ENCODE results near the gene NDFIP2.

The NDFIP2 gene

DNA sequence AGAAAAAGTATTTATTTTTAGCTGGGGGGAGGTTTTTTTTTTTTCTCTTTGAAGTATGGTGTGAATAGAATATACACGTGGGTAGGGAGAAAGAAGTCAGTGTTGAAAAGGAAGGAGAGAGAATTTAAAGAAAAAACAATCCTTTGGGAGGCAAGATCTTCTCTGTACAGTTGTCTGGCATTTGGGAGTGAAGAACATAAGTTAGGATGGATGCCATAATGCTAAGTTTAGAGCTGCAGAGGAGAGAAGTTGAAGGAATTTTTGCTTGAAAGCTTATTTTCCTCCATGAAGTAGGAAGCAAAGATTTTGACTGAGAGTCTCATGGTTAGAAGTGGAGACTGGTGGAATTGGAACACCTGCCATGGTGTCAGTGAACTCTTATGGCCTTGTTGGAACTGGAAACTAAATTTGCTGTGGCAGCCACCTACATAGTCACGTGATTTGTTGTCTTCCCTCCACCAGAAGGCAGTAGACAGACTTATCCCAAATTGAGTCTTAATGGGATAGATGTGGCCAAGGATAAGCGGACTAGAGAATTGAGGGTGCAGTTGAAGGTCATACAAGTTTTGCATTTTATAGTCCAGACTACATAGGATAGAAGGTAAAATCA, 22.0 kb downstream of the NDFIP2 start:
- no peak overlapping the region for H3K4me3 ChIP-seq (ENCODE audit: low read depth, low read length)
- TF ChIP-seq, protein P1, sequence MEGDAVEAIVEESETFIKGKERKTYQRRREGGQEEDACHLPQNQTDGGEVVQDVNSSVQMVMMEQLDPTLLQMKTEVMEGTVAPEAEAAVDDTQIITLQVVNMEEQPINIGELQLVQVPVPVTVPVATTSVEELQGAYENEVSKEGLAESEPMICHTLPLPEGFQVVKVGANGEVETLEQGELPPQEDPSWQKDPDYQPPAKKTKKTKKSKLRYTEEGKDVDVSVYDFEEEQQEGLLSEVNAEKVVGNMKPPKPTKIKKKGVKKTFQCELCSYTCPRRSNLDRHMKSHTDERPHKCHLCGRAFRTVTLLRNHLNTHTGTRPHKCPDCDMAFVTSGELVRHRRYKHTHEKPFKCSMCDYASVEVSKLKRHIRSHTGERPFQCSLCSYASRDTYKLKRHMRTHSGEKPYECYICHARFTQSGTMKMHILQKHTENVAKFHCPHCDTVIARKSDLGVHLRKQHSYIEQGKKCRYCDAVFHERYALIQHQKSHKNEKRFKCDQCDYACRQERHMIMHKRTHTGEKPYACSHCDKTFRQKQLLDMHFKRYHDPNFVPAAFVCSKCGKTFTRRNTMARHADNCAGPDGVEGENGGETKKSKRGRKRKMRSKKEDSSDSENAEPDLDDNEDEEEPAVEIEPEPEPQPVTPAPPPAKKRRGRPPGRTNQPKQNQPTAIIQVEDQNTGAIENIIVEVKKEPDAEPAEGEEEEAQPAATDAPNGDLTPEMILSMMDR (IDR thresholded peaks at IDR 0.05; ENCODE audit: low read depth, low read length), result no peak

DNA sequence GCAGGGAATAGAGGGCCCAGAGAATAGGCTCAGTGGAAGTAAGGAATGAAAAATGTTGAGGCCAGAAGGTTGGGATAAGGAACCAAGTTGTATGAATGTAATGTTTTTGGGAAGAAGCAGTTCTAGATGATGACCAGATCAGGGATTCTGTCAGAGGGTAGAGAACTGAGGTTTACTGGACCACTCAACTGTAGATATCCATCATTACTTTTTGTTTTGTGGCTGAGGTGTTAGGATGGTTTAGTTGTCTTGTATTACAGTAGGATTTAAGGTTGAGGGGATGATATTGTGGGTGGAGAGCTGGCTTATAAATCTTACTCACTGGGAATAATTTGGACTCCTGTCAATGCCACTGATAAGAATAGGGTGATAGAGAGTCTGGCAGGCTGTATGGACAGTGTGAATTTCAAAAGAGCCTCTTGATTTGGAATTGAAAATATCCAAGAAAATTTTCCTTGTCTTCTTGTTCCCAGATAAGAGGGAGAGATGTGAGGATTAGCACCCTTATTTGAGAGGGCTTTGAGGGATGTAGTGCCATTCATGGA, 22.6 kb downstream of the NDFIP2 start:
- no peak overlapping the region for H3K4me3 ChIP-seq (ENCODE audit: low read depth, low read length)
- TF ChIP-seq, protein P1 (IDR thresholded peaks at IDR 0.05; ENCODE audit: low read depth, low read length), result no peak

DNA sequence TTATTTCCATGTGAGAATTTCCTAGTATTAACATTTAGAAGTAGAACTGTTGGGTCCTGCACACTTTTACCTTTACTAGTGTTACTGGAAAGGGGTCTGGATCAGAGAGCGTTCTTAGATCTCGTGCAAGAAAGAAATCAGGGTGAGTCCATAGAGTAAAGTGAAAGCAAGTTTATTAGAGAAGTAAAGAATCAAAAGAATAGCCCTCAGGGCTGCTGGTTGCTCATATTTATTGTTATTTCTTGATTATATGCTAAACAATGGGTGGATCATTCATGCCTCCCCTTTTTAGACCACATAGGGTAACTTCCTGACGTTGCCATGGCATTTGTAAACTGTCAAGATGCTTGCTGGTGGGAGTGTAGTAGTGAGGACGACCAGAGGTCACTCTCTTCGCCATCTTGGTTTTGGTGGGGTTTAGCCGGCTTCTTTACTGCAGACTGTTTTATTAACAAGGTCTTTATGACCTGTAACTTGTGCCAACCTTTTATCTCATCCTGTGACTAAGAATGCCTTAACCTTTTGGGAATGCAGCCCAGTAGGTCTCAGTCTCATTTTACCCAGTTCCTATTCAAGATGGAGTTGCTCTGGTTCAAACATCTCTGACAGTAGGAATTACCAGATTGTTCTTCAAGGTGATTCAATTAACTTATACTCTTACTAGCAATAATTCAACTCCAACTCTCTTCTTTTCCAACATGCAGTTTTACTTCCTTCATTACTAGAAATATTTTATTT, 27.4 kb downstream of the NDFIP2 start:
- TF ChIP-seq, protein P1 (IDR thresholded peaks at IDR 0.05; ENCODE audit: low read depth, low read length), result no peak
- H3K4me3 ChIP-seq (ENCODE audit: low read depth, low read length), result no peak overlapping the region

DNA sequence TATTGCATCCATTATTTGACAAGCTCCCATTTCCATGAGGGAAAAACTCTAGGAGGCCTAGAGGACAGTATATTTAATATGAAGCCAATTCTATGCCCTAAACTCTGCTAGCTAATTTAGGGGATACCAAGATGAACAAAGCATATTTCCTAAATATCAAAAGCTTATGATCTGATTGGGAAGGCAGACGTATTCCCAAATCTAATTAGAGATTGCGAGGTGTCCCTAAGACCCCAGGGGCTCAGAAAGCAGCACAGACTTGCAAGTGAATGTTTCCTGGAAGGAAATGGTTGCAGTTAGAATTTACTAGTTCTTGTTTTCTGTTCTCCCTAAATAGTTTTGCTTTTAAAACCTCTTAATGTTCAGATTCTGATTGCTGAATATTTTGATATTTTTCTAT, 30.7 kb downstream of the NDFIP2 start:
- TF ChIP-seq, protein P1 (IDR thresholded peaks at IDR 0.05; ENCODE audit: low read depth, low read length), result no peak
- H3K4me3 ChIP-seq (ENCODE audit: low read depth, low read length), result no peak overlapping the region

DNA sequence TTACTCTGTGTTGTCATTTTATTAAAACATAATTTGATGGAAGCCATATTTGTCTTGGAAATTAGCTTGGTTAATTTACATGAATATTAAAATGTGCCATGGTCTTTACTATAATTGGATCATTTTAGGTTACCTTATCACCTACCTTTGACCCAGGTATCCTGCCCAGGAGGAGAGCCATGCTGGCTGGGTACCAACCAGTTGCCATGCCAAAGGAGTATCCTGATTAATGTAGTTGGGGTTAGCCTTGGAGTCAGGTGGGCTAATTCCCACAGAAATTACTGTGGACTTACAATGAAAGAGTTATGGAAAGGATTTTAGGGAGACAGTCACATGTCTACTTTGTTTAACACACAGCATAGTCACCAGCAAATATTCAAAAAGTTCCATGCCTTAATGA, 32.0 kb downstream of the NDFIP2 start:
- no peak overlapping the region for H3K4me3 ChIP-seq (ENCODE audit: low read depth, low read length)
- TF ChIP-seq, protein P1 (IDR thresholded peaks at IDR 0.05; ENCODE audit: low read depth, low read length), result no peak

DNA sequence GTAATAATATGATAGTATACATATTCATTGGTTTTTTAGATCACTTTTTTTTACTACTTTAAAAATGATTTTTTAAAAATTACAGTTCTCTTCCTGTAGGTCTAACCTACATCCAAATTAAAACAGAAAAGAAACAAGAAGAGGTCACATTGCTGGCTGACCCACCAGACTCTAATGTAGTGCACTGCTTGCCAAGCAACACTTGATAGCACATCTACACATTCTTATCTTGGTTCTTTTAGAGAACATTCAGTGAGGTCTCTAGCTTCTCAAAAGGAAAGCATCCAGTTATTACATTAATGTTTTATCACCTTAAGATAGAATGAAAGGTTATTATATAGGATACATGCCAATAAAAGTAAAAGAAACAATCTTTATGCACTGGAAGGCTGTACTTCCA, 35.6 kb downstream of the NDFIP2 start:
- TF ChIP-seq, protein P1 (IDR thresholded peaks at IDR 0.05; ENCODE audit: low read depth, low read length), result no peak
- no peak overlapping the region for H3K4me3 ChIP-seq (ENCODE audit: low read depth, low read length)

DNA sequence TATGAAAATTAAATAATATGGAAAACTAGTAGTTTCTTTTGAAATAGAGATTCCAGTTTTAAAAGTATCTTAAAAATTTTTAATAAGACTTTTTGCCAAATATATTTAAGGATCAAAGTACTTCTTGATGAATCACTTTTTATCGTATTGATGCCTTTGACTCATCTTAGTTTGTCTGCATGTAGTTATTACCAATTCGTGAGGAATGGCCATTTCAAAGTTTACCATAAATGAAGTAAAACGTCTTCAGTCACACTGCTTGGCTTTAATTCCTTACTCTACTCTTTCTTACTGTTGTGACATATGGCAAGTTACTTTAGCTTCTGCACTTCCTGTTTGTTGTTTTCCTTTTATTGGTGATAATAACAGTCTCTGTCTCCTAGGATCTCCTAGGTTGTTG, 38.3 kb downstream of the NDFIP2 start:
- TF ChIP-seq, protein P1 (IDR thresholded peaks at IDR 0.05; ENCODE audit: low read depth, low read length), result no peak
- no peak overlapping the region for H3K4me3 ChIP-seq (ENCODE audit: low read depth, low read length)
